GM18951 (cell line): ENCODE measurements around the gene SMARCD3.
A peak's percentile ranks its signal among the peaks of the same experiment; 100 is the strongest.

Experiments used
- POLR2A ChIP-seq: IDR thresholded peaks from 4 replicates; pipeline ENCODE4 v1.6.1; 2011; ENCODE audit warnings: mild to moderate bottlenecking; ENCODE audit not compliant: insufficient read length, insufficient read depth; ENCODE audit errors: extremely low read depth
- in situ Hi-C: fragments of 300-500 bp; cut with MboI; formaldehyde crosslinking; loops from one replicate; pipeline ENCODE4 v1.12.0; 2022; ENCODE audit warnings: low sequenced_read_pairs, mixed read lengths, inconsistent platforms; ENCODE audit not compliant: unreplicated experiment

The SMARCD3 gene

DNA sequence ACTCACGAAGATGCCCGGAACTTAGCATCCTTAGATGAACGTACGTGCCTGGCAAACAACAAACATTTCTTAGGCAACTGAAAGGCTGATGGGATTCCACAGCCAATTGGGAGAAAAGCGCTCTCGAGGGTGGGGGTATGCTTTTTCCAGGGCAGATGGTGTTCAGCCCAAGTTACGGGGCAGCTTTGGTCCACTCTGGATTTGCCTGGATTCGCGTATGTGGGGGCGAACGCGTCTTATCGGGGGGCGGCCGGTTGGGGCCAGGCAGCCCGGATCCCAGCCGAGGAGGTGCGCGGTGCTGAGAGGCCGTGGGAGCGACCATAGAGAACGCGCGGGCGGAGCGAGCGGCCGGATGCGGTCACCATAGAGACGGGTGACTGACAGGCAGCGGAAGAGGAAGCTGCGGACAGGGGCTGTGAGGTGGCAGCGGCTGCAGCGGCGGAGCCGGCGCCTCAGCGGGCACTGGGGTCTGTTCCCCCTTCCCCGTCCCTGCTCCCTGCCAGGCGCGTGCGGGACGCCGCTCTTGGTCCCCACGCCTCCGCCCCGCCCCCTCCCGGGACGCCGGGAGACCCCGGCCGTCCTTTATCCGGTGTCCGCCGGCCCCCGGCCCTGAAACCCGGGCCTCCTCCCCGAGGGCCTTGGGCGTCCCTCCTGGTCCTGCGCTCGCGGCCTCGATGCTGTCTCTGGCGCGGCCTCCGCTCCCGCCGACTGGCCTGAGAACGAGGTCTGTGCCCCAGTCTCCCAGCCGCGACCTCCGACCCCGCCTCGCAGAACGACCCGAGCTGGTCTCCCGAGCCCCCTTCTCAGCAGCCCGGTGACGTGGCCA, 16.2 kb downstream of the SMARCD3 start, which contains the start of gene CHPF2:
Gene CHPF2 (plus strand): TSS at position 393 of the 826 bp plus-strand sequence. CDS start 1,529 bp downstream, outside the sequence.
- TF ChIP-seq POLR2A, result peak; percentile 94
- in situ Hi-C loops, result no loop called here

DNA sequence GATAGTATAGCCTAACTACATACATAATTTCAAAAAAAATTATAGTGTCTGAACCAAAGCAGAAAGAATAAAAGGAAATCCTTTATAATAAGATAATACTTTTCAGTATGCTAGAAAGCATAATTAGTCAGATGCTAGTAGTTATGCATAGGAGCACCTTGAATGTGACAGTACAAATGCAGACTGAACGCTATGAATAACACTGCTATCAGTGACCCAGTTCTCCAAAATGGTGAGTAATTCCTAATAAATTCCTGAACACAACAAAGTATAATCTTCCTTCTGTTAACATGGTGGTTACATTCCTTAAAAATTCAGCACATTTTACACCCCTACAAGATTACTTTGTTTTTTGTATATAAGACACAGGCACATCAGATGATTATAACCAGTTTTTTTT, 17.4 kb downstream of the SMARCD3 start:
- TF ChIP-seq POLR2A, result no peak
- in situ Hi-C loops, result no loop called here

DNA sequence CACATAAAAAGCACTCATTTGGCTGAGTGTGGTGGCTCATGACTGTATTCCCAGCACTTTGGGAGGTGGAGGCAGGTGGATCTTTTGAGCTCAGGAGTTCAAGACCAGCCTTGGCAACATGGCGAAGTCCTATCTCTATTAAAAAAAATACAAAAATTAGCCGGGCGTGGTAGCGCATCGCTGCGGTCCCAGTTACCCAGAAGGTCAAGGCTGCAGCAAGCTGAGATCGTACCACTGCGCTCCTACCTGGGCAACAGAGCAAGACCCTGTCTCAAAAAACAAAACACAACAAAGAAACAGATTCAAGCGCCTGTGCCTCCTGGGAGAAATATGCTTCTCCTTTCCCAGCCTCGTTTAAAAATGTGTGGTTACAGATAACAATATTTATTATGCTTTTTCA, 19.2 kb downstream of the SMARCD3 start:
- in situ Hi-C loops, result no loop called here
- TF ChIP-seq POLR2A, result no peak

DNA sequence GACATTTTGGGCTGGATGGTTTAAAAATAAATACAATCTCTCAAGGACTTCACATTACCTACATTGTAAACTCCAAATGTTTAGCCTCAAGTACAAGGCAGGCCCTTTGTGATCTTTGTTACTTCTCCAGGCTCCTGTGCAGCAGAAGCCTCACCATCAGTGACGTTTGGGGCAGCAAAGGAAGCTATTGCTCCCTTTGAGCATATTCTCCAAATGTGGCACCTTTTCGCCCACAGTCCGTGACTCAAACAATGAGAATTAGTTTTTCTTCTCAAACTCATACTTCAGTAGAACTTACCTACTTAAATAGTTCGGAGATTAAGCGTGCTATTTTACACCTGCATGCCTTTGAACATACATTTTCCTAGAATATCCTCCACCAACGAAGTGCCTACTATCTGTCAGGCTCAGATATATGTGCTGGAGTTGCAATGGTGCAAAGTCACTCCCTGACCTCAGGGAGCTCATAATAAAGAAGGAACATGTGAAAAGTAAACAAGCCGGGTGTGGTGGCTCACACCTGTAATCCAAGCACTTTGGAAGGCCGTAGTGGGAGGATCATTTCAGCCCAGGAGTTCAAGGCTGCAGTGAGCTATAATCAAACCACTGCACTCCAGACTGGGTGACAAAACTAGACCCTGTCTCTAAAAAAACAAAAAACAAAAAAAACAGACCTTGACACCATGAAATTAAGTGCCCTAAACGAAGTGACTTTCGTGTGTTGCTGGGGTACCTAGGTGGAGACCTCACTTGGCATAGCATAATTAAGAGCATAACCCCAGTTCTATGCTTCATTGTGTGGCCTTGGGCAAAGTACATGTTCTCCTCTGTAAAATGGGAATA, 20.2 kb downstream of the SMARCD3 start:
- no peak for TF ChIP-seq POLR2A
- in situ Hi-C loops, result no loop called here

DNA sequence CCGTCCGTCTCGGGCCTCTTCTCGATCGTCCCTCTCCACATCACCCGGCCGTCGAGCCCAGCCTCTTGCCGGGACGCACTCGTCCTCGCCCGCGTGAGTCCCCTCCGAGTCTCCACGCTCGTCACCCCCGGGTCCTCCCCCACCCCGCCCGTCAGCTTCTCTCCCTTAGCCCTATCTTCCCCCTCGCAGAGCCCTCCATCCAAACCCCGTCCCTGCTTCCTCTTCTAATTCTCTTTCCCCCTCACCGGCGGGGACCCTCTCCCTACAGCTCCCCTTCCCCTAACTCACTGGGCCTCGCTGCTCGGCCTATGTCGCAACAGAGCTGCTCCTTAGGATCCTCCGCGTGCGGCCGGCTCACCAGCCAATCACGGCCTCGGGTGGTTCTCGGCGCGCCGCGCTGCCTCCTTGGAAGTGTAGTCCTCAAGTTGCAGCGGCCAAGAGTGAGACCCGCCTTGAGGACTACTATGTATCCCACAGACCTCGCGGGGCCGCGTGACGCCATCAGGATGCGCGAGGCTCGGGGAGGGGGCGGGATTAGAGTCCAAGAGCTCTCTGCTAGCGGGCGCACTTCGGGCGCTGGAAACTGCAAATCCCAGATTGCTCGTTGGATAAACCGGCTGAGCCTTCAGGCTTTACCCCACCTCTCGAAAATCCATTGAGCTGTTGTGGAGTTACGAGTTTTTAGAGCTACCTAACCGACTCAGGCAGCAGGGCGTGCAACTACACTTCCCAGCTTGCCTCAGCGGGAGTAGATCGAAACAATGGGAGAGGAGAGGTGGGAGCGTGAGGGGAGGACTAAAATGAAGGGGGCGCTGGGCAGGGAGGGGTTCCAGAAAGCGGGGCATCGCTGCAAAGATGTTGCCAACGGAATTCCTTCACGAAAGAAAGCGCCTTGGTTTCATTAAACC, 21.4 kb downstream of the SMARCD3 start, which contains the start of gene ABCF2:
Gene ABCF2 (minus strand): TSS at position 331 of the 908 bp plus-strand sequence. CDS start 747 bp downstream, outside the sequence.
- in situ Hi-C loops, result no loop called here
- TF ChIP-seq POLR2A, result peak; percentile 81

DNA sequence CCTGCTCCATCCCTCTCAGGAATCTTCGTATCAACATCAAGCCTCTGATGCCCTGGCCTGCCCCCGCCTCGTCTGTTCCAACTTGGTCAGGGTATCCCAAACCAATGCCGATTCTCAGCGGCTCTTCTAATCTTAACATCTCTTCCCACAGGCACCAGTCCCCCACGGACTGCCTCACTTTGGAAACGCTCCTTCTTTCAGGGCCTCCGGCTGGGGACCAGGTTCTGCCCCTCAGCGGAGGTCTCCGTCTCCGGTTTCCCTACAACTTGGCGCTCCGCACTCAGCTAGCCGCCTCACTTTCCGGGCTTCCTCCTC, 22.0 kb downstream of the SMARCD3 start:
- in situ Hi-C loops, result no loop called here

DNA sequence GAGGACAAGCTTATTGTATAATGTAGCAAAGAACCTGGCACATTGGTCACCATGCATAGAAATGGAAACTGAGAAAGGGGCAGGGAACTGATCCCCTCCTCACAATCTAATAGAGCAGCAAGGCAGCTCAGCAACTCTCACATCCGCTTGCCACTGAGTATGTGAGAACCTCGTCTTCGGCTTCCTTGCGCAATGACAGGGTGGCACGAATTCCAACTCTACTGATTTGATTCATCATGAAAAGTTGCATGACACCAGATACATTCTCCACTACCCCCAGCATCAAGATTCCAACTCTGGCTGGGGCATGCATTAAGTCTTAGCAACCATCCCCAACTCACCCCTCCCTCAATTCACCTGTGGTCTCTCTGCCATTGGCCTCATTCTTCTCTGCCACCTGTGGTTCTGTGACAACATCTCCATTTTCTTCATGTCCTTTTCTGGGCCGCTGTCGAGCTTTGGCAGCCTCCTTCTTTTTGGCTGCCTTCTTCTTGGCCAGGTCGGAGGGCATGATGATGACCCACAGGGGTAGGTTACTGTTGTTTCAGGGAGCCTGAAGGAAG, 22.5 kb downstream of the SMARCD3 start:
- in situ Hi-C loops, result no loop called here

More for the DNA sequence above, 22.0 kb downstream of the SMARCD3 start:
- no peak for TF ChIP-seq POLR2A

DNA sequence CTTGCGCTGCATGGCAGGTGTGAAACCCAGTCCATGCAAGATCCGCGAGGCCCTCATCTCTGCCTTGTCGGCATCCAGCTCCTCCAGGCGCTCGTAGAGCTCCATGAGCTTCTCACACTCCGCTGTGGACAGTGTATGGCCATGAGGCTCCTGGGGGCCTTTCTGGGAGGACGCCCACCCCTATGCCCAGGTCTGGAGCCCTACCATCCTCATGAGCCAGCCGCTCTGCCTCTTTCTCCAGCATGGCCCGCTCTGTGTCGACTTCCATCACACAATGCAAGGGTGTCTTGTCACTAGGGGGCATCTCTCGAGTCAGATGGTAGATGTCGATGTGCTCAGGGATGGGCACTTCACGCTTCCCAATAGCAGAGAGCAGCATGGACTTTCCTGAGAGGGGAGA, 24.8 kb downstream of the SMARCD3 start:
- in situ Hi-C loops, result no loop called here
- no peak for TF ChIP-seq POLR2A

More for the DNA sequence above, 22.5 kb downstream of the SMARCD3 start:
- no peak for TF ChIP-seq POLR2A

DNA sequence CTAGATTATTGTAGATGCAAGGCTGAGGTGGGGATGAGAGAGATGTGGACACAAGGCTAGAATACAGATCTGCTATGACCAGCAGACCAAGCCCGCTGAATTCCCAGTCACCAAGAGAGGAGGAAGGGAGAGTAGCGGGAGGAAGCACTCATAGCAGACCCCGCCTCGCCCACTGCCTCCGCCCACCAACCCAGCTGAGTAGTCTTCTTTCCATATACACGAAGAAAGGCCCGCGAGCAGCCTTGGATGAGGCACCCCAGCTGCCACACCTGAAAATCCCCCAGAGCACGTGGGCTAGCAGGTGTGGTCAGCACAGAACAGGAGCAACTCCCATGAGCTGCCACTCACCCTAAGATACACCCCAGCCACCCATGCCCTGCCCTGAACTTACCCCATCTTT, 30.3 kb downstream of the SMARCD3 start:
- TF ChIP-seq POLR2A, result no peak
- in situ Hi-C loops, result no loop called here

DNA sequence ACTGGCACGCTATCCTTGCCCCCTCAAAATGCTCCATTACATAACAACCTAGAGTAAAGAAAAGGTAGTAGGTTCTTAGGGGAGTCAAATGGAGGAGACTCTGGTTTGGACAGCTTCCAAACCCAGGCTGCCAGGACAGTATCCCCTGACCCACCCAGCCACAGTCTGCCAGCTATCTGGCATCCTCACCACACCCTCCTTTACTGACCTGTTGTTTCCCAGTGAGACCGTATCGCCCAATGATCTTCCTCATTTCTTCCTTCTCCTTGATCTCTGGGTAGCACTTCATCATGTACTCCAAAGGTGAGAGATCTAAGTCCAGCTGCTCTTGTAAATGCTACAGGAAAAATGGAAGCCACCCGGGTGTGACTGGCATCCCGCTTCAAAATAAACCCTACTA, 33.1 kb downstream of the SMARCD3 start:
- in situ Hi-C loops, result no loop called here

DNA sequence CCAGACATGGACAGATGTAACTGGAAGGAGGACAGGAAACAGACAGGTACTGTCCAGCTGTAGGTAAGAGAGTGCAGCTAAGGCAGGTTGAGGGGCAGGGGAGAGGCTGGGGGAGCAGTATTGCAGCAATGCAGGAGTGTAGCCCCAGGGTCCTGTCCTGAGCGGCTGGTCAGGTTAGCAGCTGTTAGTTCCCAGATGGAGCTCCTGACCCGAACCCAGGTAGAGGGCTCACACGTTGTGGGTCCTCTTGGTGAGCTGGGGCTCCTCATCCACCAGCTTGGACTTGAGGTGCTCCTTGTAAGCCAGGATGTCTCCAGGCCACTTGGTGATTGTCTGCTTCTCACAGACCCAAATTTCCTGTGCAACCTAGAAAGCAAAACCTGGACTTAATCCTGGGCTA, 34.7 kb downstream of the SMARCD3 start:
- no peak for TF ChIP-seq POLR2A
- in situ Hi-C loops, result no loop called here

More for the DNA sequence above, 33.1 kb downstream of the SMARCD3 start:
- no peak for TF ChIP-seq POLR2A

DNA sequence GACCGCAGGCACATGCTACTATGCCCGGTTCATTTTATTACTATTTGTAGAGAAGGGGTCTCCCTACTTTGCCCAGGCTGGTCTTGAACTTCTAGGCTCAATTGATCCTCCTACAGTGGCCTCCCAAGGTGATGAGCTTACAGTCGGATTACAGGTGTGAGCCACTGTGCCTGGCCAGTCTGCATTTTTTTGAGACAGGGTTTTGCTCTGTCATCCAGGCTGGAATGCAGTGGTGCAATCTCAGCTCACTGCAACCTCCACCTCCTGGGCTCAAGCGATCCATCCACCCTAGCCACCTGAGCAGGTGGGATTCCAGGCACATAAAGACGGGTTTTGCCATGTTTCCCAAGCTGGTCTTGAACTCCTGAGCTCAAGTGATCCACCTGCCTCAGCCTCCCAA, 35.9 kb downstream of the SMARCD3 start:
- no peak for TF ChIP-seq POLR2A

More for the DNA sequence above, 35.9 kb downstream of the SMARCD3 start:
- in situ Hi-C loops, result no loop called here
